ENCODE measurements around the gene USP31. TPM values are rescaled to one million over a fixed set of nuclear protein-coding genes. Genes with fewer than 3 reads are reported as not detected.
A peak's percentile ranks its signal among the peaks of the same experiment; 100 is the strongest.

Gene USP31
- polyA plus RNA-seq (ENCODE audit: insufficient read length in 12 of 12) = 1 to 10 TPM in 11 of 12 donors, not detected in 1; 3.0 to 8.9 (median 6.6) TPM
- long read RNA-seq, donor 1 = 0 reads
- long read RNA-seq, donor 2, full-length matches to known transcripts = 2 of 2 reads
- long read RNA-seq, donor 2, partial matches to known transcripts = 0 of 2 reads
- long read RNA-seq, donor 2, other reads (novel, unspliced or antisense) = 0 of 2 reads
- long read RNA-seq, donor 3 = 0 reads
- long read RNA-seq, donor 4 = 0 reads
- long read RNA-seq, donor 5 = 0 reads
- long read RNA-seq, donor 6 = 0 reads
- long read RNA-seq, donor 7, full-length matches to known transcripts = 1 of 1 reads
- long read RNA-seq, donor 7, partial matches to known transcripts = 0 of 1 reads
- long read RNA-seq, donor 7, other reads (novel, unspliced or antisense) = 0 of 1 reads
- long read RNA-seq, donor 8 = 0 reads
- long read RNA-seq, donor 9 = 0 reads
- long read RNA-seq, donor 10, full-length matches to known transcripts = 3 of 3 reads
- long read RNA-seq, donor 10, partial matches to known transcripts = 0 of 3 reads
- long read RNA-seq, donor 10, other reads (novel, unspliced or antisense) = 0 of 3 reads
- long read RNA-seq, donor 11, full-length matches to known transcripts = 1 of 1 reads
- long read RNA-seq, donor 11, partial matches to known transcripts = 0 of 1 reads
- long read RNA-seq, donor 11, other reads (novel, unspliced or antisense) = 0 of 1 reads

GRCh38 chr16:23149267-23149992, at the start of gene USP31:
Gene USP31, minus strand, starts transcription at chr16:23149452. Its CDS starts 182 bp downstream, at chr16:23149270.
- DNase-seq = peak; percentile 93

- no peak for DNase-seq
These were observed 47.3 kb upstream of the USP31 start for GRCh38 chr16:23196539-23196938.

GRCh38 chr16:23195366-23195978, 46.2 kb upstream of the USP31 start:
- no peak for DNase-seq

GRCh38 chr16:23194497-23195221, 45.4 kb upstream of the USP31 start:
- no peak for DNase-seq

- no peak for DNase-seq
These were observed 39.7 kb upstream of the USP31 start for GRCh38 chr16:23188911-23189310.

GRCh38 chr16:23187341-23187740, 38.1 kb upstream of the USP31 start:
- DNase-seq = no peak

GRCh38 chr16:23186171-23186570, 36.9 kb upstream of the USP31 start:
- no peak for DNase-seq

- DNase-seq = no peak
These were observed 36.4 kb upstream of the USP31 start for GRCh38 chr16:23185656-23186055.

GRCh38 chr16:23183543-23183862, 34.3 kb upstream of the USP31 start:
- DNase-seq = no peak

GRCh38 chr16:23182679-23183542, 33.7 kb upstream of the USP31 start, which contains the start of gene SCNN1G:
Gene SCNN1G, plus strand, starts transcription at chr16:23182745. Its CDS starts 3,527 bp downstream, at chr16:23186272.
- no peak for DNase-seq

GRCh38 chr16:23182206-23182678, 33.0 kb upstream of the USP31 start:
- DNase-seq = peak; percentile 19

GRCh38 chr16:23181506-23181905, 32.3 kb upstream of the USP31 start:
- no peak for DNase-seq

GRCh38 chr16:23175651-23176050, 26.4 kb upstream of the USP31 start:
- no peak for DNase-seq

- DNase-seq = no peak
These were observed 25.4 kb upstream of the USP31 start for GRCh38 chr16:23174622-23175021.

- DNase-seq = no peak
These were observed 23.7 kb upstream of the USP31 start for GRCh38 chr16:23172994-23173393.

GRCh38 chr16:23172583-23172982, 23.3 kb upstream of the USP31 start:
- DNase-seq = no peak

- DNase-seq = no peak
These were observed 15.5 kb upstream of the USP31 start for GRCh38 chr16:23164736-23165135.

- no peak for DNase-seq
These were observed 14.7 kb upstream of the USP31 start for GRCh38 chr16:23163921-23164320.

GRCh38 chr16:23160574-23160973, 11.3 kb upstream of the USP31 start:
- DNase-seq = no peak

- DNase-seq = no peak
These were observed 10.8 kb upstream of the USP31 start for GRCh38 chr16:23160082-23160481.
